PC-9 (cell line): Measurements from ENCODE around the gene DDRGK1. TPM values are rescaled to one million over a fixed set of nuclear protein-coding genes. Genes with fewer than 3 reads are reported as not detected.
A peak's percentile ranks its signal among the peaks of the same experiment; 100 is the strongest.
"Not testable (repeated sequence)": the region's sequence is repeated elsewhere in the genome, so short reads cannot be mapped to it uniquely, and the experiment has no call there.

Source experiments
- BruUV-seq: library from RNA; stranded (reverse); fragments of 400-500 nt; replicated peaks from 2 replicates; lab custom pipeline; 2021; lab: Mats Ljungman, UMichigan
- CTCF ChIA-PET: fragments of 300-600 bp; sonication (Branson Sonifier 250); formaldehyde crosslinking; loops from one replicate; lab custom pipeline; 2022; ENCODE audit warnings: antibody characterized with exemption; lab: Charles Lee
- POLR2A ChIA-PET: fragments of 300-600 bp; sonication (Branson Sonifier 250); formaldehyde crosslinking; loops from one replicate; lab custom pipeline; 2022; ENCODE audit warnings: antibody characterized with exemption; ENCODE audit not compliant: unreplicated experiment; lab: Charles Lee
- DNase-seq, 2 experiments: peaks; one replicate each; pipeline versions ENCODE4 v3.0.0 to v3.0.0-alpha.2; 2015 to 2022; ENCODE audit warnings: mixed read lengths in 1 of 2
- H2AFZ ChIP-seq: fragments of 200-600 bp; sonication (generic); 2 replicates; pipeline ENCODE4 v1.8.1; 2017; ENCODE audit warnings: antibody characterized with exemption
- H3F3A ChIP-seq: fragments of 200-600 bp; sonication (generic); 2 replicates; pipeline ENCODE4 v1.8.1; 2017; ENCODE audit warnings: antibody characterized with exemption, mild to moderate bottlenecking, low read depth; ENCODE audit not compliant: insufficient read depth
- H3K27ac ChIP-seq: fragments of 200-600 bp; sonication (generic); 2 replicates; pipeline ENCODE4 v1.6.1; 2016; ENCODE audit warnings: mixed run types
- H3K27me3 ChIP-seq: fragments of 200-600 bp; sonication (generic); 2 replicates; pipeline ENCODE4 v1.6.1; 2016; ENCODE audit warnings: low read depth, mixed run types; ENCODE audit not compliant: insufficient read depth
- H3K36me3 ChIP-seq: fragments of 200-600 bp; sonication (generic); 2 replicates; pipeline ENCODE4 v1.6.1; 2016; ENCODE audit warnings: low read depth, mixed run types
- H3K4me1 ChIP-seq: fragments of 200-600 bp; sonication (generic); replicated peaks from 2 replicates; pipeline ENCODE4 v1.6.1; 2016; ENCODE audit warnings: mixed run types; ENCODE audit not compliant: insufficient read depth
- H3K4me2 ChIP-seq: fragments of 200-600 bp; sonication (generic); 2 replicates; pipeline ENCODE4 v1.6.1; 2017; ENCODE audit warnings: mixed run types
- H3K4me3 ChIP-seq: fragments of 200-600 bp; sonication (generic); 2 replicates; pipeline ENCODE4 v1.6.1; 2016; ENCODE audit warnings: mixed run types
- H3K79me2 ChIP-seq: fragments of 200-600 bp; sonication (generic); 2 replicates; pipeline ENCODE4 v1.6.1; 2017; ENCODE audit warnings: low read depth, mixed run types
- H3K9me2 ChIP-seq: fragments of 200-600 bp; sonication (generic); 2 replicates; pipeline ENCODE4 v1.8.1; 2017; ENCODE audit warnings: mild to moderate bottlenecking; ENCODE audit not compliant: insufficient read depth
- H3K9me3 ChIP-seq: fragments of 200-600 bp; sonication (generic); 2 replicates; pipeline ENCODE4 v1.8.1; 2016; ENCODE audit warnings: low read depth; ENCODE audit not compliant: insufficient read depth
- H4K20me1 ChIP-seq: fragments of 200-600 bp; sonication (generic); 2 replicates; pipeline ENCODE4 v1.8.1; 2017; ENCODE audit not compliant: insufficient read depth
- CTCF ChIP-seq: fragments of 200-600 bp; sonication (generic); conservative IDR thresholded peaks from 2 replicates; pipeline ENCODE4 v1.6.1; 2017; ENCODE audit warnings: mixed run types, antibody characterized with exemption, mild to moderate bottlenecking, moderate library complexity
- EZH2 ChIP-seq: fragments of 200-600 bp; sonication (generic); IDR thresholded peaks from 2 replicates; pipeline ENCODE4 v1.8.0; 2017; ENCODE audit warnings: antibody characterized with exemption, low read depth
- intact Hi-C: fragments of 100-400 bp; cut with micrococcal nuclease; formaldehyde crosslinking; loops from one replicate; pipeline ENCODE4 v1.10.0; 2022; ENCODE audit not compliant: unreplicated experiment
- total RNA-seq: library from RNA; stranded (reverse); gene quantifications from 2 replicates; pipeline ENCODE4 v1.2.3, GENCODE V29; 2021

The DDRGK1 gene
- total RNA-seq, 1 experiment from 2014 or later = 70.4 TPM

DNA sequence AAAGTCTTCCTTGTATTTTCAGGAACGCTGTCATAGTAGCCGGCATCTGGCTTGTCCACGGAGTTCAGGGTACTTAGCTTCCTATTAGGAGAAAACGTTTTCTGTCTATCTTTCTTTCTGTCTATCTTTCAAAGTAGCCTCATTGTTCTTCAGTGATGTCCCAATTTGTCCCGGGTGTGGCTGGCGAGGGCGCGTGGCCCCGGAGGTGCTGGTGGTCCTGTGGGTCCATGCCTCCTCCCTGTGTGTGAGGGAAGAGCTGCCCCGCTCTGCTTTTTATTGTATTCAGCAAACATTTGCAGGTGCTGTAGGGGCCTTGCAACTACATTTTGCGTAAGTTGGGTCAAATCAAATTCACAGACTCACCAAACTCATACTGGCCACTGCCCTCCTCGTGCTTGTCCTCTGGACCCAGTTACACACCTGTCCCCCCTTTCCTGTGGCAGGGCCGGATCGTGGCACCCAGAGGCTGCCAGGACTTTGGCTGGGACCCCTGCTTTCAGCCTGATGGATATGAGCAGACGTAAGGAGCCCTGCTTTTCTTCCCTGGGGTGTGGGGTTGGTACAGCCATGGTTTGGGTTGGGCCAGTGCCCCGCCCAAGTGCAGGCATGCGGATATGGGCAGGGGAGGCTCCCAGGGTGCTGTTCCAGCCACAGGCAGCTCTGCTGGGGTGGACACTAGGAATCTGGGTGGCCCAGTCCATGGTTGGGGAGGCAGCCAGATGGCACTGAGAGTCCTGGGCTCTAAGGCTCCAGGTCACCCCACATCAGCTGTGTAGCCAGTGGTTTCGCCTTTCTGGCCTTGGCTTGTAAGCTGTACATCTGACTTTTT, 17.1 kb upstream of the DDRGK1 start:
- intact Hi-C loops = loop anchor here (1.0 to 10.0 kb wide), 2 partner anchors 15 to 253 kb away; partner anchors contain the start of gene ATRN

DNA sequence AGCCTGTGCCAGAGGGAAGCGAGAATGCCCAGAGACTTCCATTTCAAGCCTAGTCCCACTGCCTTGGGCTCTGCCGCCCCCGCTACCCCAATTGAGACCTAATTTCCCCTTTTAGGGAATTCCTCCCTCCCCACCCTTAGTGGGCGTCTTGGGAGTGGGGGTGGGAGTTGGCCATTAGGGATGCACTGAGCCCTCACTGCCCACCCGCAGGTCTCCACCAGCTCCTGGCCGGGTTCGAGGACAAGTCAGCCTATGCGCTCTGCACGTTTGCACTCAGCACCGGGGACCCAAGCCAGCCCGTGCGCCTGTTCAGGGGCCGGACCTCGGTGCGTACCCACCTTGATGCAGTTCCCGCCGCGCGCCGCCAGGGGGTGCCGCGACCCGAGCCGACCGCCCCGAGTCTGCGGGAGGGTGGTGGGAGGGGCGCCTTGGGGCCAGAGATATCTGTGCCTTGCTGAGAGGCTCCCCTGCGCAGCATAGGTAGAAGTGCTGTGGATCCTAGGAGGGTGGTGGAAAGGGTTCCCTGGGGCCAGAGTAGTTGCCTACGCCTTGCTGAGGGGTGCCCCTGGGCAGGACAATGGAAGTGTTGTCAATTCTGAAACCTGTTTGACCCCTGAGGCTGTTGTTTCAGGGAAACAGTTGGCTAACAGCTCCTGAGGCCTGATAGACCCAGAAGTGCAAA, 14.0 kb upstream of the DDRGK1 start:
- no peak overlapping the region for H3K4me2 ChIP-seq
- no peaks in the 10 kb centered on the region for H3K79me2 ChIP-seq
- H3K4me1 ChIP-seq = peaks cover 15% of the 10 kb centered on the region; the same call in 1 of the 2 replicates
- ChIA-PET POLR2A (interaction anchor here (0.6 to 0.9 kb wide), 7 partner anchors 10 to 295 kb away, joined by 3 to 28 read pairs (median 5); no protein-coding TSS in a partner anchor), CTCF (interaction anchor here (0.6 to 2.1 kb wide), 6 partner anchors 31 to 153 kb away, joined by 3 to 15 read pairs (median 6); no protein-coding TSS in a partner anchor)
- no peak overlapping the region for H2AFZ ChIP-seq
- BruUV-seq = no TSS peak
- no peak overlapping the region for H3K4me3 ChIP-seq
- H3K27ac ChIP-seq = no peak overlapping the region
- DNase-seq = peak; percentile 49 to 75
- no peaks in the 10 kb centered on the region for H4K20me1 ChIP-seq
- no peaks in the 10 kb centered on the region for H3K9me2 ChIP-seq
- no peaks in the 10 kb centered on the region for H3K9me3 ChIP-seq
- H3F3A ChIP-seq = peaks cover 8% of the 10 kb centered on the region
- intact Hi-C loops = loop anchor here (1.0 kb wide), 4 partner anchors 18 to 98 kb away; no protein-coding TSS in a partner anchor
- H3K27me3 ChIP-seq = no peaks in the 10 kb centered on the region
- TF ChIP-seq EZH2 (no peak), CTCF (peak; percentile 93)
- H3K36me3 ChIP-seq = 0 out of 2 replicates have a peak, but pooled peaks cover 3% of the 10 kb centered on the region

More for the DNA sequence above, 17.1 kb upstream of the DDRGK1 start:
- TSS peak; percentile 27 for BruUV-seq
- no peaks in the 10 kb centered on the region for H3K9me3 ChIP-seq
- no peak overlapping the region for H3K27ac ChIP-seq
- no peak for TF ChIP-seq EZH2
- TF ChIP-seq CTCF = no peak
- H3F3A ChIP-seq = peaks cover 15% of the 10 kb centered on the region
- no peak overlapping the region for H2AFZ ChIP-seq
- H3K36me3 ChIP-seq = 0 out of 2 replicates have a peak, but pooled peaks cover 3% of the 10 kb centered on the region
- peaks cover 15% of the 10 kb centered on the region; the same call in 1 of the 2 replicates for H3K4me1 ChIP-seq
- H3K9me2 ChIP-seq = no peaks in the 10 kb centered on the region
- H3K4me3 ChIP-seq = no peak overlapping the region
- H3K4me2 ChIP-seq = 0 out of 2 replicates have a peak overlapping the region, but pooled peaks have one; percentile 8
- ChIA-PET POLR2A (interaction anchor here (0.6 to 0.7 kb wide), 3 partner anchors 19 to 86 kb away, joined by 4 read pairs; no protein-coding TSS in a partner anchor), CTCF (interaction anchor here (0.6 kb wide), 2 partner anchors 15 to 17 kb away, joined by 3 to 5 read pairs; no protein-coding TSS in a partner anchor)
- H4K20me1 ChIP-seq = no peaks in the 10 kb centered on the region
- peak; percentile 44 to 92 for DNase-seq
- H3K79me2 ChIP-seq = no peaks in the 10 kb centered on the region
- H3K27me3 ChIP-seq = no peaks in the 10 kb centered on the region

DNA sequence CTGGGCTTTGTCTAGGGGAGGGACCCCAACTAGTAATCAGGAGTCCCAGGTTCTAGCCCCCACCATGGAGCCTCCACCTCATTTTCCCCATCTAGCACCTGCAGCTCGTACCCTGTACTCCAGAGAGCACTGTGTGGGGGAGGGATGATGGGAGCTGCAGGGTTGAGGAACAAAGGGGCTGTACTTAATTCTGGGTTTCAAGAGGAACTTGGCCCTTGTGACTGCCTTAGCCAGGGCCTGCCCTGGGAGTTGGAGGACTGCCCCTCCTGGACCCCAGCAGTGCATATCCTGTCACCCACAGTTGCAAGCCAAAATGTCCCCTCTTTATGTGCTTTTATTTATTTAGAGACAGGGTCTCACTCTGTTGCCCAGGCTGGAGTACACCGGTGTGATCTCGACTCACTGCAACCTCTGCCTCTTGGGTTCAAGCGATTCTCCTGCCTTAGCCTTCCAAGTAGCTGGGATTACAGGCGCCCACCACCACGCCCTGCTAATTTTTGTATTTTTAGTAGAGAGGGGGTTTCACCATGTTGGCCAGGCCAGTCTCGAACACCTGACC, 11.0 kb upstream of the DDRGK1 start:
- H3K4me1 ChIP-seq, H3K36me3 ChIP-seq, H4K20me1 ChIP-seq, DNase-seq, H3K9me2 ChIP-seq, H3K27ac ChIP-seq, H3K9me3 ChIP-seq, H3F3A ChIP-seq, intact Hi-C loops, H2AFZ ChIP-seq, H3K4me2 ChIP-seq, H3K27me3 ChIP-seq, POLR2A ChIA-PET, BruUV-seq, H3K4me3 ChIP-seq: not testable (repeated sequence)
- peaks cover 16% of the 10 kb centered on the region for H3K79me2 ChIP-seq
- CTCF ChIA-PET = interaction anchor here (0.6 kb wide), 1 partner anchor 55 kb away, joined by 9 read pairs; the partner anchor contains the start of genes FASTKD5 and UBOX5
